Measurements from ENCODE around the gene WFIKKN2. TPM values are rescaled to one million over a fixed set of nuclear protein-coding genes. Genes with fewer than 3 reads are reported as not detected.

Gene WFIKKN2
- polyA plus RNA-seq, 1 experiment: 0.07 TPM

DNA sequence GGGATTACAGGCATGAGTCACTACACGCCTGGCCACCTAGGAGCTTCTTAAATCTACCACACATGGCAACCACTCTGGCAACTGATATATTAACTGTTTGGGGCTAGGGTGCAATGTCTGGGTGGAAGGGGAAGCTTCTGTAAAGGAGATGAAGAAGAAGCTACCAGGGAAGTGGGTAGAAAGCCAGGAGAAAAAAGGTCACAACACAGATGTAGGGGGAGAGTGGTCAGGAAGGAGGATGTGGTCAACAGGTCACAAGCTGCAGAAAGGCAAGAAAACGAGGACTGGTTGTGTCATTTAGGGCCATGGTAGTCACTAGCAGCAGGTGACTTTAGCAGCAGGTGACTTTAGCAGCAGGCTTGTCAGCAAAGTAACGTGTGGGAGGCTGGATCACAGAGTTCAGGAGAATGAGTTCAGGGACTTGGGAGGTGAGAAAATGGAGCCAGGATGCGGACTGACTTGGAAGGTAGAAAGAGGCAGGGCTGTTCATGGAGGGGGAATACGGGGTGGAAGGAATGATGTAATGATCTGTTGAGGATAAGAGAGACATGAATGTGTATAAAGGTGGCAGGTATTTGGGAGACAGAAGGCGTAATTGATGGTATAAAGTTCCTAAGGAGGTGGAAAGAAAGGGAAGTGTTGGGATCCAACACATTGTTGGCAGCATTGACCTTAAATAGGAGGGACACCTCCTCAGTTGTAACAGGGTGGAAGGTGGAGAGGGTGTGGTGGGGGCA, 16.3 kb upstream of the WFIKKN2 start:
- ChIA-PET CTCF (interaction anchor here (1.1 to 1.5 kb wide), 2 partner anchors 23 to 33 kb away, joined by 3 to 4 read pairs; no protein-coding TSS in a partner anchor), POLR2A (no interaction called here)
- Histone ChIP-seq H3K27ac (ENCODE audit: low read depth, low read length) (no peak overlapping the region), H3K4me3 (ENCODE audit: low read depth, low read length) (no peak overlapping the region), H3K9me3 (ENCODE audit: control insufficient read depth, insufficient read depth, low read length) (no peaks in the 10 kb centered on the region; the same call in 1 of the 2 replicates), H3K27me3 (ENCODE audit: control insufficient read depth, insufficient read depth, low read length) (peaks cover 28% of the 10 kb centered on the region)
- TF ChIP-seq, protein P1, sequence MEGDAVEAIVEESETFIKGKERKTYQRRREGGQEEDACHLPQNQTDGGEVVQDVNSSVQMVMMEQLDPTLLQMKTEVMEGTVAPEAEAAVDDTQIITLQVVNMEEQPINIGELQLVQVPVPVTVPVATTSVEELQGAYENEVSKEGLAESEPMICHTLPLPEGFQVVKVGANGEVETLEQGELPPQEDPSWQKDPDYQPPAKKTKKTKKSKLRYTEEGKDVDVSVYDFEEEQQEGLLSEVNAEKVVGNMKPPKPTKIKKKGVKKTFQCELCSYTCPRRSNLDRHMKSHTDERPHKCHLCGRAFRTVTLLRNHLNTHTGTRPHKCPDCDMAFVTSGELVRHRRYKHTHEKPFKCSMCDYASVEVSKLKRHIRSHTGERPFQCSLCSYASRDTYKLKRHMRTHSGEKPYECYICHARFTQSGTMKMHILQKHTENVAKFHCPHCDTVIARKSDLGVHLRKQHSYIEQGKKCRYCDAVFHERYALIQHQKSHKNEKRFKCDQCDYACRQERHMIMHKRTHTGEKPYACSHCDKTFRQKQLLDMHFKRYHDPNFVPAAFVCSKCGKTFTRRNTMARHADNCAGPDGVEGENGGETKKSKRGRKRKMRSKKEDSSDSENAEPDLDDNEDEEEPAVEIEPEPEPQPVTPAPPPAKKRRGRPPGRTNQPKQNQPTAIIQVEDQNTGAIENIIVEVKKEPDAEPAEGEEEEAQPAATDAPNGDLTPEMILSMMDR (IDR thresholded peaks at IDR 0.05; ENCODE audit: low read depth, low read length): no peak
- DNase-seq (ENCODE audit: low read depth, low spot score): no peak

DNA sequence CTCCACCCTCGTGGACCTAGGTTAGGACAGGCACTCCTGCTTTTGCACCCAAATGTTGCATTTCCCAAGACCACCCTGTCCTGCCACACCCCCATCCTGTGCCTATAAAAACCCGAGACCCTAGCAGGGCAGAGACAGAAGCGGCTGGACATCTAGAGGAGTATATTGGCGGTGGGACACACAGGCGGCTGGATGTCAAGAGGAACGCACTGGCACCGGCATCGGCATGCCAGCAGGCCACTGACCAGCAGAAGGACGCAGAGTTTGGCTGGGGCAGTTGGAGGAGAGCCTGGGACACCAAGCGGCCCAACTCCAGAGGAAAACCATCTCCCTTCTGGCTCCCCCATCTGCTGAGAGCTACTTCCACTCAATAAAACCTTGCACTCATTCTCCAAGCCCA, 14.7 kb upstream of the WFIKKN2 start:
- ChIA-PET POLR2A (no interaction called here), CTCF (no interaction called here)
- TF ChIP-seq, protein P1 (IDR thresholded peaks at IDR 0.05; ENCODE audit: low read depth, low read length): no peak
- H3K4me3 ChIP-seq (ENCODE audit: low read depth, low read length): no peak overlapping the region
- H3K9me3 ChIP-seq (ENCODE audit: control insufficient read depth, insufficient read depth, low read length): no peaks in the 10 kb centered on the region; the same call in 1 of the 2 replicates
- no peak overlapping the region for H3K27ac ChIP-seq (ENCODE audit: low read depth, low read length)
- no peak for DNase-seq (ENCODE audit: low read depth, low spot score)
- H3K27me3 ChIP-seq (ENCODE audit: control insufficient read depth, insufficient read depth, low read length): peaks cover 22% of the 10 kb centered on the region

DNA sequence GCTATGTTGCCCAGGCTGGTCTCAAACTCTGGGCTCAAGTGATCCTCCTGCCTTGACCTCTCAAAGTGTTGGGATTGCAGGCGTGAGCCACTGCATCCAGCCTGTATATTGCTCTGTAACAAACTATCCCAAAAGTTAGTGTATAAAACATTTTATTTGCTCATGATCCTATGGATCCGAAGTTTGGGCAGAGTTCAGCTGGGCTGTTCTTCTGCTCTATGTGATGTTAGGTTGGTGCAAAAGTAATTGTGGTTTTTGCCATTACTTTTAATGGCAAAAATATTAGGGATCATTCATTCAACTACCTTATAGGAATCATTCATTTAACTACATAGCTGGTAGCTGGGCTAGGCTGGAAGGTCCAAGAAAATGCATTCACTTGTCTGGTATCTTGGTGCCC, 12.8 kb upstream of the WFIKKN2 start:
- ChIA-PET POLR2A (no interaction called here), CTCF (interaction anchor here (1.1 to 2.3 kb wide), 3 partner anchors 12 to 272 kb away, joined by 3 to 12 read pairs (median 3); partner anchors contain the start of gene WFIKKN2)
- Histone ChIP-seq H3K27ac (ENCODE audit: low read depth, low read length) (no peak overlapping the region), H3K27me3 (ENCODE audit: control insufficient read depth, insufficient read depth, low read length) (peaks cover 21% of the 10 kb centered on the region), H3K9me3 (ENCODE audit: control insufficient read depth, insufficient read depth, low read length) (no peaks in the 10 kb centered on the region), H3K4me3 (ENCODE audit: low read depth, low read length) (no peak overlapping the region)
- TF ChIP-seq, protein P1 (IDR thresholded peaks at IDR 0.05; ENCODE audit: low read depth, low read length): no peak
- no peak for DNase-seq (ENCODE audit: low read depth, low spot score)

DNA sequence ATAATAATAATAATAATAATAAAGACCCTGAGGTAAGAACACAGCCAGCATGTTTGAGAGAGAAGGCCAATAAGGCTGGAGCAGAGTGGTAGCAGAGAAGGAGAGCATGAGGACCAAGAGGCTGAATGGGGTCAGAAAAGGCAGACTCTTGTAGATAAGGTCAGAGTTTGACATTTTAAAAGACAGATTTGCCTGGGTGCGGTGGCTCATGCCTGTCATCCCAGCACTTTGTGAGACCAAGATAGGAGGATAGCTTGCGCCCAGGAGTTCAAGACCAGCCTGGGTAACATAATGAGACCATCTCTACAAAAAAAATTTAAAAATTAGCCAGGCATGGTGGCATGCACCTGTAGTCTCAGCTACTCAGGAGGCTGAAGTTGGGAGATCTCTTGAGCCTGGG, 11.0 kb upstream of the WFIKKN2 start:
- ChIA-PET CTCF (interaction anchor here (4.6 kb wide), 1 partner anchor 41 kb away, joined by 19 read pairs; no protein-coding TSS in a partner anchor), POLR2A (no interaction called here)
- no peak overlapping the region for H3K4me3 ChIP-seq (ENCODE audit: low read depth, low read length)
- peaks cover 20% of the 10 kb centered on the region for H3K27me3 ChIP-seq (ENCODE audit: control insufficient read depth, insufficient read depth, low read length)
- no peaks in the 10 kb centered on the region for H3K9me3 ChIP-seq (ENCODE audit: control insufficient read depth, insufficient read depth, low read length)
- TF ChIP-seq, protein P1 (IDR thresholded peaks at IDR 0.05; ENCODE audit: low read depth, low read length): no peak
- no peak for DNase-seq (ENCODE audit: low read depth, low spot score)
- no peak overlapping the region for H3K27ac ChIP-seq (ENCODE audit: low read depth, low read length)

DNA sequence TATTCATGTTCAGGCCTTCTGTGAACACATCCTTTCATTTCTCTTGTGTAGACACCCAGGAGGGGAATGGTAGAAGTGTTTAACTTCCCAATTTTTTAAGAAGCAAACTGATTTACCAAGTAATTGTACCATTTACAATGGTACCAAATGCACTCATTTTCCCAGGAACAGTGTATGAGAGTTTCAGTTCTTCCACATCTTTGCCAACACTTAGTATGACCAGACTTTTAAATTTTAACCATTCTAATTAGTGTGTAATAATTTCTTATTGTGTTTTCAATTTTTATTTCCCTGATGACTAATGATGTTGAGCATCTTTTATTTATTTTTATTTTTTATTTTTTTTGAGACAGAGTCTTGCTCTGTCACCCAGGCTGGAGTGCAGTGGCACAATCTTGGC, 10.2 kb upstream of the WFIKKN2 start:
- CTCF ChIA-PET: interaction anchor here (1.5 to 4.6 kb wide), 2 partner anchors 8 to 42 kb away, joined by 5 to 19 read pairs; no protein-coding TSS in a partner anchor
- TF ChIP-seq, protein P1 (IDR thresholded peaks at IDR 0.05; ENCODE audit: low read depth, low read length): no peak
- DNase-seq (ENCODE audit: low read depth, low spot score): no peak
- POLR2A ChIA-PET: no interaction called here
- H3K27me3 ChIP-seq (ENCODE audit: control insufficient read depth, insufficient read depth, low read length): peaks cover 18% of the 10 kb centered on the region
- no peak overlapping the region for H3K27ac ChIP-seq (ENCODE audit: low read depth, low read length)
- H3K9me3 ChIP-seq (ENCODE audit: control insufficient read depth, insufficient read depth, low read length): no peaks in the 10 kb centered on the region
- no peak overlapping the region for H3K4me3 ChIP-seq (ENCODE audit: low read depth, low read length)
